Liver (tissue), 3 donors: ENCODE measurements around the gene PLXNB1.
A peak's percentile ranks its signal among the peaks of the same experiment; 100 is the strongest.

Source experiments
- ATF3 ChIP-seq: IDR thresholded peaks from 2 replicates; pipeline ENCODE4 v1.6.1; 2016; ENCODE audit warnings: antibody characterized with exemption
- CTCF ChIP-seq: fragments of 150-350 bp; IDR thresholded peaks from 2 replicates; pipeline ENCODE4 v1.5.1; 2017; ENCODE audit warnings: improper control_type of control experiment, low read depth, low read length; ENCODE audit not compliant: missing input control
- FOXA1 ChIP-seq: IDR thresholded peaks from 2 replicates; pipeline ENCODE4 v1.6.1; 2016; ENCODE audit warnings: antibody characterized with exemption
- GABPA ChIP-seq, 2 donors: IDR thresholded peaks in 1 of 2; conservative IDR thresholded peaks in 1 of 2; 2 replicates each; pipeline ENCODE4 v1.6.1; 2016; ENCODE audit warnings: antibody characterized with exemption in 2 of 2, mild to moderate bottlenecking in 1 of 2, moderate library complexity in 1 of 2
- JUND ChIP-seq, 2 donors: IDR thresholded peaks; 2 replicates each; pipeline ENCODE4 v1.6.1; 2016; ENCODE audit warnings: antibody characterized with exemption in 2 of 2
- MAX ChIP-seq: IDR thresholded peaks from 2 replicates; pipeline ENCODE4 v1.6.1; 2016; ENCODE audit warnings: antibody characterized with exemption
- REST ChIP-seq: IDR thresholded peaks from 2 replicates; pipeline ENCODE4 v1.6.1; 2016; ENCODE audit warnings: antibody characterized with exemption, mild to moderate bottlenecking
- SP1 ChIP-seq: IDR thresholded peaks from 2 replicates; pipeline ENCODE4 v1.6.1; 2018; ENCODE audit warnings: antibody characterized with exemption, mild to moderate bottlenecking
- TAF1 ChIP-seq: conservative IDR thresholded peaks from 2 replicates; pipeline ENCODE4 v1.6.1; 2016; ENCODE audit warnings: antibody characterized with exemption, mild to moderate bottlenecking
- ZBTB33 ChIP-seq: IDR thresholded peaks from 2 replicates; pipeline ENCODE4 v1.6.1; 2016; ENCODE audit warnings: antibody characterized with exemption
- donor health status: healthy.
- donor health status: healthy.

- peak; percentile 100 for TF ChIP-seq CTCF
- TF ChIP-seq FOXA1: no peak
- TF ChIP-seq SP1: no peak
- no peak for TF ChIP-seq MAX
- TF ChIP-seq REST: no peak
- TF ChIP-seq ATF3: no peak
- TF ChIP-seq JUND (IDR thresholded peaks at IDR 0.05): no peak
- TF ChIP-seq ZBTB33: no peak
- no peak for TF ChIP-seq TAF1
- peak in 1 of 2 donors; percentile 21 for TF ChIP-seq GABPA (IDR thresholded peaks at IDR 0.05 in 1 of 2, conservative IDR thresholded peaks at IDR 0.05 in 1 of 2)
These were observed 6.0 kb upstream of the PLXNB1 start for GRCh38 chr3:48435774-48436476.
